HEK293T (cell line): ENCODE results near the gene OSTN.
A peak's percentile ranks its signal among the peaks of the same experiment; 100 is the strongest.

Experiments used
- CTCF ChIA-PET: fragments of 350-600 bp; formaldehyde crosslinking; extraction: SDS; loops from one replicate; lab custom pipeline; 2021; ENCODE audit warnings: antibody characterized with exemption, inconsistent platforms; lab: Yijun Ruan, JAX
- POLR2A ChIA-PET: fragments of 350-600 bp; formaldehyde crosslinking; extraction: SDS; loops from one replicate; lab custom pipeline; 2020; ENCODE audit warnings: antibody characterized with exemption, inconsistent platforms; lab: Yijun Ruan, JAX
- DNase-seq: peaks from one replicate; pipeline ENCODE4 v3.0.0; 2012; ENCODE audit warnings: mixed read lengths; ENCODE audit errors: extremely low spot score
- ARNT ChIP-seq: fragments of 450-650 bp; IDR thresholded peaks from 2 replicates; pipeline ENCODE4 v1.6.1; 2017; ENCODE audit warnings: mild to moderate bottlenecking
- BHLHE40 ChIP-seq: fragments of 450-650 bp; IDR thresholded peaks from 2 replicates; pipeline ENCODE4 v1.6.1; 2016; ENCODE audit warnings: mild to moderate bottlenecking, moderate library complexity, borderline replicate concordance
- CTBP1 ChIP-seq: fragments of 450-650 bp; IDR thresholded peaks from 2 replicates; pipeline ENCODE4 v1.6.1; 2016; ENCODE audit warnings: borderline replicate concordance
- ELF4 ChIP-seq: fragments of 450-650 bp; IDR thresholded peaks from 2 replicates; pipeline ENCODE4 v1.6.1; 2017; ENCODE audit warnings: antibody characterized with exemption
- FOXA1 ChIP-seq: fragments of 450-650 bp; IDR thresholded peaks from 2 replicates; pipeline ENCODE4 v1.6.1; 2016; ENCODE audit warnings: mild to moderate bottlenecking
- FOXK2 ChIP-seq: fragments of 450-650 bp; IDR thresholded peaks from 2 replicates; pipeline ENCODE4 v1.6.1; 2016; ENCODE audit warnings: mild to moderate bottlenecking
- FOXM1 ChIP-seq: fragments of 450-650 bp; IDR thresholded peaks from 2 replicates; pipeline ENCODE4 v1.6.1; 2017; ENCODE audit warnings: mild to moderate bottlenecking, borderline replicate concordance
- HDGF ChIP-seq: fragments of 450-650 bp; IDR thresholded peaks from 2 replicates; pipeline ENCODE4 v1.6.1; 2017; ENCODE audit warnings: antibody characterized with exemption, borderline replicate concordance
- L3MBTL2 ChIP-seq: fragments of 450-650 bp; conservative IDR thresholded peaks from 2 replicates; pipeline ENCODE4 v1.6.1; 2016; ENCODE audit warnings: mild to moderate bottlenecking
- LEF1 ChIP-seq: fragments of 450-650 bp; IDR thresholded peaks from 2 replicates; pipeline ENCODE4 v1.6.1; 2017; ENCODE audit warnings: mild to moderate bottlenecking, borderline replicate concordance
- NFRKB ChIP-seq: fragments of 450-650 bp; IDR thresholded peaks from 2 replicates; pipeline ENCODE4 v1.6.1; 2016; ENCODE audit warnings: mild to moderate bottlenecking, moderate library complexity
- PKNOX1 ChIP-seq: fragments of 450-650 bp; IDR thresholded peaks from 2 replicates; pipeline ENCODE4 v1.6.1; 2016
- SP1 ChIP-seq: fragments of 450-650 bp; IDR thresholded peaks from 2 replicates; pipeline ENCODE4 v1.6.1; 2017
- SUZ12 ChIP-seq: fragments of 450-650 bp; IDR thresholded peaks from 2 replicates; pipeline ENCODE4 v1.6.1; 2016; ENCODE audit warnings: mild to moderate bottlenecking
- TARDBP ChIP-seq: fragments of 450-650 bp; IDR thresholded peaks from 2 replicates; pipeline ENCODE4 v1.6.1; 2016
- ZNF384 ChIP-seq: fragments of 450-650 bp; IDR thresholded peaks from 2 replicates; pipeline ENCODE4 v1.6.1; 2016

Gene OSTN

DNA sequence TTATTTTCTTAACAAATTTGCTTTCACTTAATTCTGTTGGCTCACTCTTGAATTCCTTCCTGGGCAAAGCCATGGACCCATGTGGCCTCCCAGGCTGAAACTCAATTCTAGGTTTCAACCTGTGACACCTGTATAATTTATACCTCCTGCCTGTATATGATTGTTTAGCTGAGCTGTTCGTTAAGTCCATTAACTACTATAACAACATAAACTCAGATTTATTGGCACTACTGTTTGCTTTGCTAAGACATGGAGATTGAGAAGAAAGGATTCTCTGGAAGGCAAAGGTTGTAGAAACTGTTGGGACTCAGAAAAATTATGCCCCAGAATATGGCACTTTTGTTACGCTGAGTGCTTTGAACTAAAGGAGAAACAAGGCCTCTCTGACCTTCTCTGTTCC, 103.4 kb downstream of the OSTN start:
- ChIA-PET POLR2A (interaction anchor here (1.6 kb wide), 1 partner anchor 27 kb away, joined by 3 read pairs; the partner anchor contains the start of gene CCDC50), CTCF (no interaction called here)
- no peak for DNase-seq
- no peak for TF ChIP-seq SUZ12
- TF ChIP-seq FOXM1: no peak
- TF ChIP-seq ARNT: no peak
- TF ChIP-seq HDGF: no peak
- no peak for TF ChIP-seq TARDBP
- TF ChIP-seq ELF4: no peak
- no peak for TF ChIP-seq LEF1
- peak; percentile 92 for TF ChIP-seq PKNOX1
- TF ChIP-seq CTBP1: 0 out of 2 replicates have a peak, but pooled peaks have one; percentile 14
- no peak for TF ChIP-seq L3MBTL2
- TF ChIP-seq BHLHE40: no peak
- TF ChIP-seq FOXK2: no peak
- TF ChIP-seq SP1: no peak

- POLR2A ChIA-PET: interaction anchor here (1.6 kb wide), 1 partner anchor 26 kb away, joined by 3 read pairs; the partner anchor contains the start of gene CCDC50
- CTCF ChIA-PET: no interaction called here
- TF ChIP-seq FOXM1 (no peak), FOXK2 (no peak), ELF4 (no peak), BHLHE40 (no peak)
- DNase-seq: no peak
Measured at GRCh38 chr3:191303596-191303995, 104.6 kb downstream of the OSTN start.

DNA sequence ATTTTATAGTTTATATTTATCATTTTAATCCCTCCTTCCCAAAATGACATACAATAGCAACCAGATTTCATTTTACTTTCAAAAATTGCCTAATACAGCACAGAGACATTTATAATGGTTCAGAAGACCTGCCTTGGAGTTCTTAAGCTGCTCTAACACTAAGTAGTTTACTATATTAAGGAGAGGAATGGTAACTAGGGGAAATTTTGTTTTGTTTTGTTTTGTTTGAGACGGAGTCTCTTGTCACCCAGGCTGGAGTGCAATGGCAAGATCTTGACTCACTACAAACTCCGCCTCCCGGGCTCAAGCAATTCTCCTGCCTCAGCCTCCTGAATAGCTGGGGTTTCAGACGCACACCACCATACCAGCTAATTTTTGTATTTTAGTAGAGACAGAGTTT, 107.4 kb downstream of the OSTN start:
- CTCF ChIA-PET: no interaction called here
- TF ChIP-seq NFRKB (no peak), FOXK2 (no peak), SP1 (no peak), FOXA1 (no peak), TARDBP (no peak), CTBP1 (no peak), PKNOX1 (no peak), ELF4 (no peak), SUZ12 (no peak), LEF1 (no peak), BHLHE40 (no peak)
- DNase-seq: no peak
- POLR2A ChIA-PET: no interaction called here

DNA sequence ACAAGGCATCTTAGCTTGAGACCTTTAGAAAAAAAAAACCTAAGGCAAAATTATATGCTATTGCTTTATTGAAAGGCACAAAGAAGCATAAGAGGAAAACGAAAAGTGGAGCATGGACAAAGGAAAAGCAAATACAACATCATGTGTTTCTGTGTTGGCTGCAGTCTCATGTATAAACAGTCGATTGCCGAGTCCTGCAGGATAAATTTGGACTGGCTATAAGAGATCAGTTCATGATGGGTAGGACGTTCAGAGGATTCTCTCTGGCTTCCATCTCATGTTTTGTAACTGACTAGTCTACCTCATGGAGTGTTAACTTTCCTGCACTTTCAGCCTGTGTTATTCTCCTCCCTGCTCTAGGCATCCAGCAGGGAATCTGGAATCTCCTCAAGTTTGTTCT, 108.3 kb downstream of the OSTN start:
- TF ChIP-seq NFRKB (no peak), L3MBTL2 (no peak), HDGF (no peak), ZNF384 (no peak), SUZ12 (no peak), BHLHE40 (no peak), FOXA1 (no peak), SP1 (no peak), LEF1 (no peak), CTBP1 (no peak), FOXM1 (no peak), ARNT (no peak), TARDBP (no peak), ELF4 (no peak), PKNOX1 (no peak), FOXK2 (no peak)
- POLR2A ChIA-PET: no interaction called here
- CTCF ChIA-PET: no interaction called here
- no peak for DNase-seq

GRCh38 chr3:191313296-191313695, 114.3 kb downstream of the OSTN start:
- no peak for TF ChIP-seq FOXA1
- CTCF ChIA-PET: no interaction called here
- DNase-seq: no peak
- POLR2A ChIA-PET: no interaction called here

DNA sequence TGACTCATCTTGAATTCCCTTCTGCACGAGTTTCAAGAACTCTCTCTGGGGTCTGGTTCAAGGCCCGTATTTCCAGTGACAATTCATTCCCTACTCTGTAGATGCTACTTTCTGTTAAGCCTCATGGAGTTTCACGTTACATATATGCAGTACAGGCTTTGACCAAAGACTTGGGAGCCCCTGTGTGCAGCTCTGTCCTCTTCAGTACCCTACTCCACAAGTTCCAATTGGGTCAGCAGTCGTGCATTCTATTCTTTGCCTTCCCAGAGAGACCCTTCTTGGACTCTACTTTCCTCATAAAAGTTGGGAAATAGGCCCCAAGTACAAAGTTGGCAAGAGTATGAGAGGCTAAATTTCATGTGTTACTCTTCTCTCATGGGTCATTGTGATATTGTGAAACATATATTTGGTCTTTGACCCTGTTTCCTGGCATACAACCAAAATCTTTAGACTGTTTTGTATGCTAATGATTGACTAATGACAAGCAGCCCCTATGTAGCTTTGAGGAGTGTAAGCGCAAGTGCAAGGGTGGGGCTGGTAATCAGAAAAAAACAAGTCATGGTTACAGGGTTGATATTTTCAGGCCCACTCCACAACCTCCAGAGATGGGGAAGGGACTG, 115.2 kb downstream of the OSTN start:
- no peak for TF ChIP-seq ZNF384
- no peak for TF ChIP-seq HDGF
- TF ChIP-seq ARNT: no peak
- no peak for TF ChIP-seq CTBP1
- CTCF ChIA-PET: interaction anchor here (0.6 kb wide), 2 partner anchors 152 to 646 kb away, joined by 3 to 4 read pairs; no protein-coding TSS in a partner anchor
- no peak for DNase-seq
- POLR2A ChIA-PET: no interaction called here
